Measurements from ENCODE around the gene TMEM204. TPM values are rescaled to one million over a fixed set of nuclear protein-coding genes. Genes with fewer than 3 reads are reported as not detected.

The TMEM204 gene
- total and polyA plus RNA-seq, 10 of the 15 experiments (the other 5 are each of a cell fraction or from before 2014, with no cell fraction given) = 0.05 to 0.30 (median 0.18) TPM; not detected in 7

DNA sequence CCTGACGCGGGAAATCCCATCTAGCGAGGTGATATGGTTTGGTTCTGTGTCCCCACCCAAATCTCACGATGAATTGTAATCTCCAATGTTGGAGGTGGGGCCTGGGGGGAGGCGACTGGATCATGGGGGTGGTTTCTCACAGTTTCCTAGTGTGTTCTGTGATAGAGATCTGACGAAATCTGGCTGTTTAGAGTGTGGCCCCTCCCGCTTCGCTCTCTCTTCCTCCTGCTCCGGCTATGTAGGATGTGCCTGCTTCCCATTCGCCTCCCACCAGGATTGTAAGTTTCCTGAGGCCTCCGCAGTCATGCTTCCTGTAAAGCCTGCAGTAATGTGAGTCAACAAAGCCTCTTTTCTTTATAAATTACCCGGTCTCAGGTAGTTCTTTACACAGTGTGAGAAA is 46.8 kb downstream of the TMEM204 start:
- SMC1A ChIA-PET (ENCODE audit: uncharacterized antibody, unreplicated experiment) = no interaction called here
- FAIRE-seq = no peak

More for the DNA sequence above, 46.8 kb downstream of the TMEM204 start:
- DNase-seq (ENCODE audit: low read depth, low spot score) (no peak), ATAC-seq (no peak)
- no peaks in the 10 kb centered on the region for H3K4me1 ChIP-seq (ENCODE audit: control insufficient read depth, insufficient read depth, low read length)
- no peaks in the 10 kb centered on the region for H3K27me3 ChIP-seq (replicated peaks in 1 of 2; ENCODE audit: control insufficient read depth in 2 of 2, insufficient read depth in 2 of 2, low read length in 1 of 2)
- no peak overlapping the region for H3K27ac ChIP-seq (ENCODE audit: control insufficient read depth, insufficient read depth)
- H2AFZ ChIP-seq (ENCODE audit: control insufficient read depth, low read depth, low read length) = no peak overlapping the region
- WGBS (ENCODE audit: insufficient coverage, insufficient replicate concordance, low lambda C conversion rate, missing lambda C conversion rate) = 80% methylated on average over 12 of the region's 12 CpGs
- H3K9ac ChIP-seq (ENCODE audit: control insufficient read depth, insufficient read depth, low read length) = no peak overlapping the region
- RAD21 ChIA-PET (ENCODE audit: unreplicated experiment) = no interaction called here
- POLR2A ChIA-PET = no interaction called here
- no peaks in the 10 kb centered on the region for H3K79me2 ChIP-seq (ENCODE audit: control insufficient read depth, insufficient read depth, low read length)
- H3K36me3 ChIP-seq (ENCODE audit: control insufficient read depth in 2 of 2, insufficient read depth in 2 of 2, low read length in 1 of 2) = no peaks in the 10 kb centered on the region
- TF ChIP-seq, protein P1, sequence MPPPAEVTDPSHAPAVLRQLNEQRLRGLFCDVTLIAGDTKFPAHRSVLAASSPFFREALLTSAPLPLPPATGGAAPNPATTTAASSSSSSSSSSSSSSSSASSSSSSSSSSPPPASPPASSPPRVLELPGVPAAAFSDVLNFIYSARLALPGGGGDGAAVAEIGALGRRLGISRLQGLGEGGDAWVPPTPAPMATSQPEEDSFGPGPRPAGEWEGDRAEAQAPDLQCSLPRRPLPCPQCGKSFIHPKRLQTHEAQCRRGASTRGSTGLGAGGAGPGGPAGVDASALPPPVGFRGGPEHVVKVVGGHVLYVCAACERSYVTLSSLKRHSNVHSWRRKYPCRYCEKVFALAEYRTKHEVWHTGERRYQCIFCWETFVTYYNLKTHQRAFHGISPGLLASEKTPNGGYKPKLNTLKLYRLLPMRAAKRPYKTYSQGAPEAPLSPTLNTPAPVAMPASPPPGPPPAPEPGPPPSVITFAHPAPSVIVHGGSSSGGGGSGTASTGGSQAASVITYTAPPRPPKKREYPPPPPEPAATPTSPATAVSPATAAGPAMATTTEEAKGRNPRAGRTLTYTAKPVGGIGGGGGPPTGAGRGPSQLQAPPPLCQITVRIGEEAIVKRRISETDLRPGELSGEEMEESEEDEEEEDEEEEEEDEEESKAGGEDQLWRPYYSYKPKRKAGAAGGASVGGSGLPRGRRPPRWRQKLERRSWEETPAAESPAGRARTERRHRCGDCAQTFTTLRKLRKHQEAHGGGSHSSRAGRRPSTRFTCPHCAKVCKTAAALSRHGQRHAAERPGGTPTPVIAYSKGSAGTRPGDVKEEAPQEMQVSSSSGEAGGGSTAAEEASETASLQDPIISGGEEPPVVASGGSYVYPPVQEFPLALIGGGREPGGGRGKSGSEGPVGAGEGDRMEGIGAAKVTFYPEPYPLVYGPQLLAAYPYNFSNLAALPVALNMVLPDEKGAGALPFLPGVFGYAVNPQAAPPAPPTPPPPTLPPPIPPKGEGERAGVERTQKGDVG (CRISPR knock-in tag; IDR thresholded peaks at IDR 0.05) = no peak
- TF ChIP-seq ASH2L (IDR thresholded peaks at IDR 0.05; ENCODE audit: borderline replicate concordance, low read depth) (no peak), ATF7 (IDR thresholded peaks at IDR 0.05; ENCODE audit: low read depth) (no peak), HCFC1 (IDR thresholded peaks at IDR 0.05; ENCODE audit: low read length) (no peak), NR2C2 (IDR thresholded peaks at IDR 0.05; ENCODE audit: borderline replicate concordance, control insufficient read depth, insufficient read length, low read depth) (no peak), SUZ12 (IDR thresholded peaks at IDR 0.05; ENCODE audit: unreplicated experiment) (no peak), CREM (IDR thresholded peaks at IDR 0.05; ENCODE audit: low read depth) (no peak), HDGF (IDR thresholded peaks at IDR 0.05) (no peak), IKZF1 (conservative IDR thresholded peaks at IDR 0.05) (no peak)
- TF ChIP-seq, protein P2, sequence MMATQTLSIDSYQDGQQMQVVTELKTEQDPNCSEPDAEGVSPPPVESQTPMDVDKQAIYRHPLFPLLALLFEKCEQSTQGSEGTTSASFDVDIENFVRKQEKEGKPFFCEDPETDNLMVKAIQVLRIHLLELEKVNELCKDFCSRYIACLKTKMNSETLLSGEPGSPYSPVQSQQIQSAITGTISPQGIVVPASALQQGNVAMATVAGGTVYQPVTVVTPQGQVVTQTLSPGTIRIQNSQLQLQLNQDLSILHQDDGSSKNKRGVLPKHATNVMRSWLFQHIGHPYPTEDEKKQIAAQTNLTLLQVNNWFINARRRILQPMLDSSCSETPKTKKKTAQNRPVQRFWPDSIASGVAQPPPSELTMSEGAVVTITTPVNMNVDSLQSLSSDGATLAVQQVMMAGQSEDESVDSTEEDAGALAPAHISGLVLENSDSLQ (IDR thresholded peaks at IDR 0.05) = no peak
- in situ Hi-C loops (cut with MboI) = no loop called here
- no TSS peak for BruUV-seq (replicated peaks)
- H3K4me2 ChIP-seq (ENCODE audit: control insufficient read depth, insufficient read depth) = no peak overlapping the region
- CTCF ChIA-PET = no interaction called here
- intact Hi-C loops (cut with micrococcal nuclease; ENCODE audit: unreplicated experiment) = no loop called here
- no peaks in the 10 kb centered on the region; the same call in 2 of the 3 replicates for H3K9me3 ChIP-seq (replicated peaks; ENCODE audit: control insufficient read depth, insufficient read depth, low read length)
- no peaks in the 10 kb centered on the region for H4K20me1 ChIP-seq (ENCODE audit: control insufficient read depth, insufficient read depth)
- H3K4me3 ChIP-seq = no peak overlapping the region
